ENCODE results near the gene AK5. TPM values are rescaled to one million over a fixed set of nuclear protein-coding genes. Genes with fewer than 3 reads are reported as not detected.

The AK5 gene
- total and polyA plus RNA-seq, 2 of the 4 experiments (the other 2 are of a cell fraction): 22.5 to 25.8 TPM

GRCh38 chr1:77370161-77370560 is 88.3 kb downstream of the AK5 start:
- Histone ChIP-seq H4K20me1 (ENCODE audit: insufficient read depth, low read length) (no peaks in the 10 kb centered on the region), H3K4me3 (ENCODE audit: insufficient read depth, low read depth, low read length) (no peak overlapping the region; the same call in 1 of the 2 replicates), H2BK5ac (ENCODE audit: low read depth, low read length, poor library complexity, severe bottlenecking) (peak overlapping the region; percentile 96), H4K8ac (ENCODE audit: low read depth in 2 of 2, low read length in 2 of 2) (peak overlapping the region; percentile 53 to 94), H3K14ac (replicated peaks; ENCODE audit: low read depth, low read length) (peak overlapping the region; percentile 99), H3K27ac (ENCODE audit: insufficient read depth, low read length) (peak overlapping the region; percentile 85), H2AK5ac (ENCODE audit: low read depth, low read length) (peak overlapping the region; percentile 92), H3K4me2 (ENCODE audit: low read depth, low read length) (peak overlapping the region; percentile 81), H4K91ac (ENCODE audit: insufficient read depth, low read depth, low read length) (peak overlapping the region; percentile 96), H3K79me1 (ENCODE audit: low read depth in 1 of 2, low read length in 2 of 2) (peaks cover 0 to 21% of the 10 kb centered on the region in 2 experiments; a peak in 3 of 4 replicates), H2AK9ac (replicated peaks; ENCODE audit: low read depth, low read length, poor library complexity) (peak overlapping the region; percentile 34), H3K27me3 (ENCODE audit: control insufficient read depth, insufficient read depth, low read length) (no peaks in the 10 kb centered on the region), H3K18ac (ENCODE audit: low read depth, low read length) (peak overlapping the region; percentile 91), H2BK120ac (ENCODE audit: low read depth, low read length) (peak overlapping the region; percentile 100), H3K56ac (ENCODE audit: extremely low read depth, insufficient read depth, low read length) (peak overlapping the region; percentile 93), H3K9me3 (ENCODE audit: control insufficient read depth, insufficient read depth, low read length) (no peaks in the 10 kb centered on the region), H2BK20ac (ENCODE audit: low read depth, low read length) (peak overlapping the region; percentile 98), H3K4me1 (ENCODE audit: control insufficient read depth, insufficient read depth, low read length) (peaks cover 10% of the 10 kb centered on the region), H2AFZ (replicated peaks; ENCODE audit: low read length, poor library complexity) (peak overlapping the region; percentile 83), H2BK15ac (ENCODE audit: low read depth, low read length) (peak overlapping the region; percentile 95), H3K9ac (ENCODE audit: low read depth, low read length) (peak overlapping the region; percentile 65), H4K5ac (ENCODE audit: low read depth, low read length) (peak overlapping the region; percentile 92), H3K4ac (ENCODE audit: low read depth, low read length) (peak overlapping the region; percentile 98), H3K36me3 (ENCODE audit: control insufficient read depth, insufficient read depth, low read length) (no peaks in the 10 kb centered on the region), H3K9me1 (ENCODE audit: insufficient read depth, low read length) (peaks cover 11% of the 10 kb centered on the region; the same call in 1 of the 2 replicates), H3K23ac (ENCODE audit: low read depth, low read length) (peak overlapping the region; percentile 97)
- BruUV-seq (replicated peaks): no TSS peak
- ChIA-PET POLR2A (ENCODE audit: unreplicated experiment) (interaction anchor here (1.1 kb wide), 1 partner anchor 90 kb away, joined by 4 read pairs; no protein-coding TSS in a partner anchor), CTCF (no interaction called here)
- WGBS, 2 experiments (ENCODE audit: extremely low coverage in 2 of 2, insufficient read length in 1 of 2): 40% methylated on average over 1 of the region's 4 CpGs; no CpG with 5 or more reads in 1 of the 2 experiments
- in situ Hi-C loops (cut with MboI; ENCODE audit: low sequenced_read_pairs) (no loop called here), dilution Hi-C loops (cut with HindIII; ENCODE audit: low sequenced_read_pairs, unreplicated experiment) (no loop called here), intact Hi-C loops (cut with micrococcal nuclease) (loop anchor here (2.0 kb wide), 2 partner anchors 145 to 163 kb away; no protein-coding TSS in a partner anchor)
- ATAC-seq (ENCODE audit: low read depth) (peak; percentile 16), DNase-seq (peak; percentile 64)
- no peak for TF ChIP-seq FOS (IDR thresholded peaks at IDR 0.05; ENCODE audit: low read depth, low read length)
- TF ChIP-seq POLR2A (IDR thresholded peaks at IDR 0.05; ENCODE audit: low read depth, low read length): no peak
- TF ChIP-seq MXI1 (IDR thresholded peaks at IDR 0.05; ENCODE audit: borderline replicate concordance, low read depth, low read length): no peak
- TF ChIP-seq SMC3 (IDR thresholded peaks at IDR 0.05; ENCODE audit: low read depth, low read length): no peak
- TF ChIP-seq NFE2L2 (IDR thresholded peaks at IDR 0.05; ENCODE audit: low read depth, low read length): no peak
- no peak for TF ChIP-seq USF2 (IDR thresholded peaks at IDR 0.05; ENCODE audit: low read depth, low read length)
- no peak for TF ChIP-seq CTCF (conservative IDR thresholded peaks at IDR 0.05; ENCODE audit: low read depth, low read length)
- TF ChIP-seq RAD21 (IDR thresholded peaks at IDR 0.05; ENCODE audit: low read length): no peak
- TF ChIP-seq MAFK (IDR thresholded peaks at IDR 0.05; ENCODE audit: low read depth, low read length): no peak
- no peak for TF ChIP-seq CEBPB (IDR thresholded peaks at IDR 0.05; ENCODE audit: low read depth, low read length)
- no peak for TF ChIP-seq BHLHE40 (IDR thresholded peaks at IDR 0.05; ENCODE audit: low read depth, low read length)
- TF ChIP-seq RCOR1 (IDR thresholded peaks at IDR 0.05; ENCODE audit: insufficient replicate concordance, low read length): no peak
- no peak for TF ChIP-seq MAZ (IDR thresholded peaks at IDR 0.05; ENCODE audit: borderline replicate concordance, low read depth, low read length)
- no peak for TF ChIP-seq RFX5 (IDR thresholded peaks at IDR 0.05; ENCODE audit: low read depth, low read length)
- TF ChIP-seq ELK1 (IDR thresholded peaks at IDR 0.05; ENCODE audit: borderline replicate concordance, low read depth, low read length): no peak
- no peak for TF ChIP-seq CHD1 (IDR thresholded peaks at IDR 0.05; ENCODE audit: low read depth, low read length)
